SU-DHL-6 (cell line): Measurements from ENCODE around the gene TULP3.

ENCODE experiments used
- EZH2phosphoT487 ChIP-seq: fragments of 200-600 bp; sonication (generic), shearing (Covaris generic); conservative IDR thresholded peaks from 2 replicates; pipeline ENCODE4 v1.6.1; 2018; ENCODE audit warnings: mild to moderate bottlenecking, antibody characterized with exemption, low read length, moderate library complexity, mixed read lengths
- TF ChIP-seq, protein P1 (sequence below): fragments of 200-600 bp; sonication (generic); IDR thresholded peaks from one replicate; pipeline ENCODE4 v1.5.1; 2017; ENCODE audit warnings: antibody characterized with exemption, mild to moderate bottlenecking, low read length, moderate library complexity; ENCODE audit not compliant: insufficient read depth, poor library complexity, severe bottlenecking

DNA sequence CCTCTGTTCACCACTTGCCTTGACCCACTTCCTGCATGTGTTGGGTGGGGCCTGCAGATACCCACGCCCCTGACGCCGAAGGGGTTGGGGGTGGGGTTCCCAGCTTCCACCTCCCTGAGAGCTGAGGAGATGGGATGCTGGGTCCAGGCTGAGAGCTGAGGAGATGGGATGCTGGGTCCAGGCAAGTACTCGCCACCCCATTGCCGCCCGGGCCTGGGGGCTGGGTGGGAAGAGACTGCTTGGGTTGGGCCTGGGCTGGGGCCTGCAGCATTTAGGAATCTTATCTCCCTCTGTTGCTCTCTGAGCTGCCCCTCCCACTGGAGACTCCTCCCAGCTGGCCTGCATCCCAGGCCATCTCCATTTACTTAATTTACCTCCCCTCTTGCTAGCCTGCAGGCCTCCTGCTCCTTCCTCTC is 85.9 kb downstream of the TULP3 start:
- TF ChIP-seq, protein P1, sequence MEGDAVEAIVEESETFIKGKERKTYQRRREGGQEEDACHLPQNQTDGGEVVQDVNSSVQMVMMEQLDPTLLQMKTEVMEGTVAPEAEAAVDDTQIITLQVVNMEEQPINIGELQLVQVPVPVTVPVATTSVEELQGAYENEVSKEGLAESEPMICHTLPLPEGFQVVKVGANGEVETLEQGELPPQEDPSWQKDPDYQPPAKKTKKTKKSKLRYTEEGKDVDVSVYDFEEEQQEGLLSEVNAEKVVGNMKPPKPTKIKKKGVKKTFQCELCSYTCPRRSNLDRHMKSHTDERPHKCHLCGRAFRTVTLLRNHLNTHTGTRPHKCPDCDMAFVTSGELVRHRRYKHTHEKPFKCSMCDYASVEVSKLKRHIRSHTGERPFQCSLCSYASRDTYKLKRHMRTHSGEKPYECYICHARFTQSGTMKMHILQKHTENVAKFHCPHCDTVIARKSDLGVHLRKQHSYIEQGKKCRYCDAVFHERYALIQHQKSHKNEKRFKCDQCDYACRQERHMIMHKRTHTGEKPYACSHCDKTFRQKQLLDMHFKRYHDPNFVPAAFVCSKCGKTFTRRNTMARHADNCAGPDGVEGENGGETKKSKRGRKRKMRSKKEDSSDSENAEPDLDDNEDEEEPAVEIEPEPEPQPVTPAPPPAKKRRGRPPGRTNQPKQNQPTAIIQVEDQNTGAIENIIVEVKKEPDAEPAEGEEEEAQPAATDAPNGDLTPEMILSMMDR = no peak
- TF ChIP-seq EZH2phosphoT487 = no peak
